ENCODE measurements around the gene B3GAT3. TPM values are rescaled to one million over a fixed set of nuclear protein-coding genes. Genes with fewer than 3 reads are reported as not detected.
"Not testable (repeated sequence)": the region's sequence is repeated elsewhere in the genome, so short reads cannot be mapped to it uniquely, and the experiment has no call there.

B3GAT3 gene
- total and polyA plus RNA-seq, 2 donors (not counting 3 experiments of a cell fraction or from before 2014, with no cell fraction given) = 31.6 to 37.2 TPM

DNA sequence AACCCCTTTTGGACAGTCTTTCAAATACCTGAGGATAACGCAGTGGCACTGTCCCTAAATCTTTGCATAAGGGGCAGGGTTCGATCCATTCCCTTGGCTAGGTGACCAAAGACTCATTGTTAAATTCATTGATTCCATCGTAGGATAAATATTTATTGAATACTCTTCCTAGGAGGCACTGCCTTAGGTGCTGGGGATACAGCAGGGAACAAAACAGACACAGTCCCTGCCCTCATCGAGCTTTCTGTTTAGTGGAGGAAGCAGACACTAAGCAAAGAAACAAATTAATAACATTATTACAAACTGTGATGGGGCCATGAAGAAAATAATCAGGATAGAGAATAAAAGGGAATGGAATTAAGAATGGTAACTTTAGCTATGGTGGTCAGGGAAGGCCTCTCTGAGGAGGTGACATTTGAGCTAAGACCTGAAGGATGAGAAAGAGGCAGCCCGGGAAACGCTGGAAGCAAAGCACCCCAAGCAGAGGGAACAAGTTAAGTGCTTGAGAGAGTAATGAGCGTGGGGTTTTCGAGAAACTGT is 689 bp downstream of the B3GAT3 start:
- Histone ChIP-seq H3K27me3 (ENCODE audit: control insufficient read depth in 2 of 2, insufficient read depth in 2 of 2, low read length in 2 of 2) (no peaks in the 10 kb centered on the region), H4K20me1 (replicated peaks; ENCODE audit: control insufficient read depth, extremely low read depth, insufficient read depth, low read length) (no peaks in the 10 kb centered on the region), H3K27ac (ENCODE audit: insufficient read depth, low read depth, low read length) (peak overlapping the region; percentile 4), H3K4me1 (ENCODE audit: control insufficient read depth, extremely low read depth, insufficient read depth, low read length) (peaks cover 15% of the 10 kb centered on the region), H3K4me2 (ENCODE audit: insufficient read depth, low read length) (peak overlapping the region; percentile 84), H3K36me3 (ENCODE audit: control insufficient read depth in 2 of 2, extremely low read depth in 1 of 2, insufficient read depth in 2 of 2, low read length in 2 of 2) (peaks cover under 1 to 14% of the 10 kb centered on the region in 2 experiments), H3K9me1 (replicated peaks; ENCODE audit: control insufficient read depth, extremely low read depth, insufficient read depth, low read length) (no peaks in the 10 kb centered on the region), H3K9me3 (replicated peaks; ENCODE audit: control insufficient read depth, insufficient read depth, low read length) (no peaks in the 10 kb centered on the region), H3K79me2 (ENCODE audit: control insufficient read depth, insufficient read depth, low read length) (peaks cover 6% of the 10 kb centered on the region), H3K9ac (replicated peaks; ENCODE audit: extremely low read depth, insufficient read depth, low read length) (peak overlapping the region; percentile 48), H2AFZ (ENCODE audit: low read depth, low read length) (peak overlapping the region; percentile 2), H3K4me3 (replicated peaks in 1 of 3; ENCODE audit: insufficient read depth in 1 of 3, low read depth in 1 of 3, low read length in 3 of 3) (peak overlapping the region; percentile 14 to 80 (median 66))
- TF ChIP-seq JUN (IDR thresholded peaks at IDR 0.05; ENCODE audit: borderline replicate concordance, insufficient read depth, insufficient read length, low read depth) (no peak), MYC (IDR thresholded peaks at IDR 0.05; ENCODE audit: low read depth, low read length) (no peak), POLR2AphosphoS5 (IDR thresholded peaks at IDR 0.05; ENCODE audit: insufficient read depth, low read depth, low read length) (no peak), EZH2 (IDR thresholded peaks at IDR 0.05; ENCODE audit: borderline replicate concordance, low read depth, low read length, severe bottlenecking) (no peak), GATA2 (IDR thresholded peaks at IDR 0.05; ENCODE audit: insufficient read depth, insufficient read length, low read depth, low read length) (no peak), FOS (IDR thresholded peaks at IDR 0.05; ENCODE audit: borderline replicate concordance, insufficient read depth, low read length) (no peak)
- DNase-seq (ENCODE audit: low read depth, low spot score) = no peak
- BruUV-seq (replicated peaks) = TSS peak; percentile 11
- peak; percentile 42 for FAIRE-seq
- POLR2A ChIA-PET = interaction anchor here (1.0 to 3.1 kb wide), 6 partner anchors 9 to 44 kb away, joined by 3 to 14 read pairs (median 5); partner anchors contain the start of genes C11orf98, CSKMT, EML3 and GANAB
- CTCF ChIA-PET = interaction anchor here (0.8 to 2.2 kb wide), 10 partner anchors 9 to 226 kb away, joined by 3 to 30 read pairs (median 4); partner anchors contain the start of genes AHNAK, C11orf98, CSKMT and EEF1G
- dilution Hi-C loops (cut with MboI; ENCODE audit: extremely low pct_ligation_motif_present, low sequenced_read_pairs) = no loop called here
- intact Hi-C loops (cut with micrococcal nuclease) = loop anchor here (1.0 kb wide), 1 partner anchor 9 kb away; the partner anchor contains the start of gene EML3

DNA sequence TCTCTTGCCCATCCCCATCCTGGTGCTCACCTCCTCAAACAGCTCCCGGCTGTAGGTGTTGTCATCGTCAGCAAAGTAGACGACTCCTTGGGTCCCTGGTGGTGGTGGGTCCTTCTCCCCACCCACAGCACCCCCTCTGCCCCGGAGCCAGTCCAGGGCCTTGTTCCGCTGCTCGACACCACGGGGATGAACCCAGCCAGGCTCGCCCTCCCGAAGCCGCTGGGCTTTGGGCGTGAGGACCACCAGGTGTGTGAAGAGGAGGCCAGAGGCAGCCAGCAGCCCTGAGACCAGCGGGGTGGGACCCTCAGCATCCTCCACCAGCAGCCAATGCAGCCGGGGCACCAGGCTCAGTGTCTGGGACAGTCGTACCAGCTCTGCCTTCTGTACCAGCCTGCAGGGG is 4.8 kb downstream of the B3GAT3 start:
- H3K4me3 ChIP-seq (replicated peaks in 1 of 3; ENCODE audit: insufficient read depth in 1 of 3, low read depth in 1 of 3, low read length in 3 of 3); FAIRE-seq; H4K20me1 ChIP-seq (replicated peaks; ENCODE audit: control insufficient read depth, extremely low read depth, insufficient read depth, low read length); intact Hi-C loops (cut with micrococcal nuclease); H3K9me3 ChIP-seq (replicated peaks; ENCODE audit: control insufficient read depth, insufficient read depth, low read length); H3K4me2 ChIP-seq (ENCODE audit: insufficient read depth, low read length); H3K36me3 ChIP-seq (ENCODE audit: control insufficient read depth in 2 of 2, extremely low read depth in 1 of 2, insufficient read depth in 2 of 2, low read length in 2 of 2); POLR2A ChIA-PET; DNase-seq (ENCODE audit: low read depth, low spot score); dilution Hi-C loops (cut with MboI; ENCODE audit: extremely low pct_ligation_motif_present, low sequenced_read_pairs); H3K79me2 ChIP-seq (ENCODE audit: control insufficient read depth, insufficient read depth, low read length); H2AFZ ChIP-seq (ENCODE audit: low read depth, low read length); H3K9ac ChIP-seq (replicated peaks; ENCODE audit: extremely low read depth, insufficient read depth, low read length); H3K27me3 ChIP-seq (ENCODE audit: control insufficient read depth in 2 of 2, insufficient read depth in 2 of 2, low read length in 2 of 2); BruUV-seq (replicated peaks); H3K27ac ChIP-seq (ENCODE audit: insufficient read depth, low read depth, low read length); H3K9me1 ChIP-seq (replicated peaks; ENCODE audit: control insufficient read depth, extremely low read depth, insufficient read depth, low read length); CTCF ChIA-PET: not testable (repeated sequence)
- peaks cover 13% of the 10 kb centered on the region for H3K4me1 ChIP-seq (ENCODE audit: control insufficient read depth, extremely low read depth, insufficient read depth, low read length)

Measured in endothelial cell of umbilical vein (primary cell).